IPS DF 4.7 (cell line): ENCODE data around the gene MSLN.
"Not testable (repeated sequence)": the region's sequence is repeated elsewhere in the genome, so short reads cannot be mapped to it uniquely, and the experiment has no call there.

Experiments used
- DNase-seq: peaks from one replicate; pipeline ENCODE4 v3.0.0-alpha.2; 2013; ENCODE audit warnings: low spot score; ENCODE audit errors: extremely low read depth

MSLN gene

GRCh38 chr16:774086-775001, 13.8 kb downstream of the MSLN start:
- no peak for DNase-seq

- no peak for DNase-seq
Observed at GRCh38 chr16:775236-775796, 14.8 kb downstream of the MSLN start.

- not testable (repeated sequence) for DNase-seq
Observed at GRCh38 chr16:776298-776697, 15.8 kb downstream of the MSLN start.

- no peak for DNase-seq
Observed at GRCh38 chr16:776824-777223, 16.3 kb downstream of the MSLN start.

- DNase-seq: no peak
Observed at GRCh38 chr16:777826-778225, 17.3 kb downstream of the MSLN start.

- no peak for DNase-seq
Observed at GRCh38 chr16:778447-778846, 17.9 kb downstream of the MSLN start.

GRCh38 chr16:778909-779527, 18.5 kb downstream of the MSLN start:
- DNase-seq: no peak

- DNase-seq: no peak
Observed at GRCh38 chr16:779561-779960, 19.0 kb downstream of the MSLN start.

- no peak for DNase-seq
Observed at GRCh38 chr16:780296-780695, 19.8 kb downstream of the MSLN start.

GRCh38 chr16:781346-782010, 20.9 kb downstream of the MSLN start:
- DNase-seq: no peak

GRCh38 chr16:782258-782657, 21.7 kb downstream of the MSLN start:
- DNase-seq: no peak

GRCh38 chr16:782766-783403, 22.4 kb downstream of the MSLN start:
- DNase-seq: no peak

- DNase-seq: no peak
Observed at GRCh38 chr16:783404-784161, 23.0 kb downstream of the MSLN start.

GRCh38 chr16:784431-784830, 23.9 kb downstream of the MSLN start:
- no peak for DNase-seq

- DNase-seq: no peak
Observed at GRCh38 chr16:785563-786535, 25.3 kb downstream of the MSLN start.

GRCh38 chr16:787321-787966, 26.9 kb downstream of the MSLN start:
- no peak for DNase-seq

- no peak for DNase-seq
Observed at GRCh38 chr16:787978-788398, 27.5 kb downstream of the MSLN start, which contains the start of gene RPUSD1. RPUSD1 (minus strand) TSS chr16:788381; CDS start chr16:787737, 644 bp downstream.

GRCh38 chr16:788399-789126, 28.0 kb downstream of the MSLN start, which contains the start of gene CHTF18:
CHTF18 (plus strand) TSS chr16:788620; CDS start chr16:788685, 65 bp downstream.
- no peak for DNase-seq
